IMR-90 (cell line): ENCODE data around the gene RSPO4. TPM values are rescaled to one million over a fixed set of nuclear protein-coding genes. Genes with fewer than 3 reads are reported as not detected.

Source experiments
- ATAC-seq: fragments of 200-7000 bp; cut with Tn5 transposase; 2 replicates; pipeline ENCODE4 v1.9.1; 2020; ENCODE audit warnings: low read depth, mild to moderate bottlenecking, moderate library complexity
- BruUV-seq: library from RNA; stranded (reverse); fragments of 400-500 nt; replicated peaks from 2 replicates; lab custom pipeline; 2021; lab: Mats Ljungman, UMichigan
- CTCF ChIA-PET: fragments of 300-600 bp; formaldehyde crosslinking; extraction: SDS; loops from one replicate; lab custom pipeline; 2021; ENCODE audit warnings: antibody characterized with exemption; lab: Yijun Ruan, JAX
- POLR2A ChIA-PET: fragments of 300-600 bp; sonication (Branson Sonifier 250); formaldehyde crosslinking; loops from one replicate; lab custom pipeline; 2022; ENCODE audit warnings: antibody characterized with exemption; ENCODE audit not compliant: unreplicated experiment; lab: Charles Lee
- DNase-seq: peaks from one replicate; pipeline ENCODE4 v3.0.0; 2013
- H2AFZ ChIP-seq: replicated peaks from 2 replicates; pipeline ENCODE3; 2013; ENCODE audit warnings: low read length, mild to moderate bottlenecking; ENCODE audit not compliant: poor library complexity
- H2AK5ac ChIP-seq: 2 replicates; pipeline ENCODE4 v1.6.1; 2013; ENCODE audit warnings: low read depth, low read length, inconsistent platforms
- H2AK9ac ChIP-seq: replicated peaks from 2 replicates; pipeline ENCODE3; 2013; ENCODE audit warnings: mild to moderate bottlenecking, low read depth, low read length, moderate library complexity; ENCODE audit not compliant: poor library complexity
- H2BK120ac ChIP-seq: 2 replicates; pipeline ENCODE4 v1.6.1; 2013; ENCODE audit warnings: low read depth, low read length, inconsistent platforms
- H2BK15ac ChIP-seq: 3 replicates; pipeline ENCODE4 v1.6.1; 2013; ENCODE audit warnings: low read depth, low read length, inconsistent platforms
- H2BK20ac ChIP-seq: 2 replicates; pipeline ENCODE4 v1.6.1; 2013; ENCODE audit warnings: low read depth, mild to moderate bottlenecking, inconsistent platforms, low read length, moderate library complexity
- H2BK5ac ChIP-seq: 2 replicates; pipeline ENCODE4 v1.6.1; 2013; ENCODE audit warnings: mild to moderate bottlenecking, low read depth, low read length, inconsistent platforms; ENCODE audit not compliant: poor library complexity, severe bottlenecking
- H3K14ac ChIP-seq: replicated peaks from 2 replicates; pipeline ENCODE4 v1.6.1; 2013; ENCODE audit warnings: low read depth, low read length, inconsistent platforms
- H3K18ac ChIP-seq: 2 replicates; pipeline ENCODE4 v1.6.1; 2013; ENCODE audit warnings: low read depth, low read length, control low read depth
- H3K23ac ChIP-seq: 2 replicates; pipeline ENCODE4 v1.6.1; 2013; ENCODE audit warnings: low read depth, low read length, inconsistent platforms
- H3K27ac ChIP-seq: 2 replicates; pipeline ENCODE4 v1.5.1; 2013; ENCODE audit warnings: mild to moderate bottlenecking, control low read depth, low read length; ENCODE audit not compliant: insufficient read depth
- H3K27me3 ChIP-seq: 2 replicates; pipeline ENCODE4 v1.6.1; 2013; ENCODE audit warnings: low read length; ENCODE audit not compliant: control insufficient read depth, insufficient read depth
- H3K36me3 ChIP-seq: 2 replicates; pipeline ENCODE4 v1.6.1; 2013; ENCODE audit warnings: low read length, mixed read lengths; ENCODE audit not compliant: control insufficient read depth, insufficient read depth
- H3K4ac ChIP-seq: 2 replicates; pipeline ENCODE4 v1.6.1; 2013; ENCODE audit warnings: low read depth, low read length, inconsistent platforms
- H3K4me1 ChIP-seq: 2 replicates; pipeline ENCODE4 v1.6.1; 2013; ENCODE audit warnings: low read length, mixed read lengths; ENCODE audit not compliant: control insufficient read depth, insufficient read depth
- H3K4me2 ChIP-seq: 2 replicates; pipeline ENCODE4 v1.6.1; 2013; ENCODE audit warnings: low read depth, mild to moderate bottlenecking, control low read depth, low read length, moderate library complexity
- H3K4me3 ChIP-seq: 2 replicates; pipeline ENCODE4 v1.5.1; 2013; ENCODE audit warnings: low read depth, mild to moderate bottlenecking, control low read depth, low read length, moderate library complexity; ENCODE audit not compliant: insufficient read depth
- H3K56ac ChIP-seq: 2 replicates; pipeline ENCODE4 v1.6.1; 2013; ENCODE audit warnings: low read length, inconsistent platforms; ENCODE audit not compliant: insufficient read depth; ENCODE audit errors: extremely low read depth
- H3K79me1 ChIP-seq, 2 experiments: 2 replicates each; pipeline ENCODE4 v1.6.1; 2013; ENCODE audit warnings: low read length in 2 of 2, inconsistent platforms in 1 of 2, low read depth in 1 of 2
- H3K9ac ChIP-seq: 2 replicates; pipeline ENCODE4 v1.6.1; 2013; ENCODE audit warnings: low read depth, low read length, control low read depth
- H3K9me1 ChIP-seq: 2 replicates; pipeline ENCODE4 v1.6.1; 2013; ENCODE audit warnings: low read length, inconsistent platforms; ENCODE audit not compliant: insufficient read depth
- H3K9me3 ChIP-seq: 2 replicates; pipeline ENCODE4 v1.6.1; 2013; ENCODE audit warnings: low read length; ENCODE audit not compliant: control insufficient read depth, insufficient read depth
- H4K20me1 ChIP-seq: 2 replicates; pipeline ENCODE4 v1.6.1; 2013; ENCODE audit warnings: low read length, inconsistent platforms; ENCODE audit not compliant: insufficient read depth
- H4K5ac ChIP-seq: 2 replicates; pipeline ENCODE4 v1.6.1; 2013; ENCODE audit warnings: mild to moderate bottlenecking, low read depth, low read length, control low read depth
- H4K8ac ChIP-seq, 2 experiments: 2 replicates each; pipeline ENCODE4 v1.6.1; 2013; ENCODE audit warnings: low read depth in 2 of 2, low read length in 2 of 2, control low read depth in 1 of 2, inconsistent platforms in 1 of 2
- H4K91ac ChIP-seq: 2 replicates; pipeline ENCODE4 v1.6.1; 2013; ENCODE audit warnings: low read depth, low read length, inconsistent platforms; ENCODE audit not compliant: insufficient read depth
- ELK1 ChIP-seq: fragments of 150-350 bp; IDR thresholded peaks from 2 replicates; pipeline ENCODE4 v1.6.1; 2016; ENCODE audit warnings: low read depth, mild to moderate bottlenecking, low read length, moderate library complexity, borderline replicate concordance
- MAFK ChIP-seq: IDR thresholded peaks from 2 replicates; pipeline ENCODE4 v1.6.1; 2012; ENCODE audit warnings: low read depth, low read length, improper control_type of control experiment
- MAZ ChIP-seq: IDR thresholded peaks from 2 replicates; pipeline ENCODE4 v1.6.1; 2012; ENCODE audit warnings: low read depth, mild to moderate bottlenecking, low read length, improper control_type of control experiment, moderate library complexity, borderline replicate concordance
- RCOR1 ChIP-seq: IDR thresholded peaks from 2 replicates; pipeline ENCODE4 v1.6.1; 2012; ENCODE audit warnings: mild to moderate bottlenecking, low read length, improper control_type of control experiment; ENCODE audit not compliant: insufficient replicate concordance
- USF2 ChIP-seq: fragments of 150-350 bp; IDR thresholded peaks from 2 replicates; pipeline ENCODE4 v1.6.1; 2017; ENCODE audit warnings: mild to moderate bottlenecking, antibody characterized with exemption, low read length, low read depth
- WGBS, 2 experiments: methylation state at CpG; one replicate each; pipeline versions ENCODE4 v1.1.5 to v1.1.7; 2013; ENCODE audit warnings: missing lambda C conversion rate in 2 of 2; ENCODE audit not compliant: insufficient read length in 1 of 2; ENCODE audit errors: extremely low coverage in 2 of 2; 5-methylcytosine and 5-hydroxymethylcytosine counted together
- dilution Hi-C: fragments of 300-500 bp; cut with HindIII; formaldehyde crosslinking; loops from one replicate; pipeline ENCODE4 v1.14.3; 2018; ENCODE audit warnings: low sequenced_read_pairs; ENCODE audit not compliant: unreplicated experiment
- in situ Hi-C: fragments of 300-500 bp; cut with MboI; formaldehyde crosslinking; loops from 3 replicates; pipeline ENCODE4 v1.14.3; 2019; ENCODE audit warnings: low sequenced_read_pairs, inconsistent platforms, mixed read lengths
- intact Hi-C: fragments of 100-400 bp; cut with micrococcal nuclease; formaldehyde crosslinking; loops from 2 replicates; pipeline ENCODE4 v1.10.0; 2022
- polyA plus RNA-seq, 3 experiments: library from polyadenylated mRNA; depleted of rRNA; stranded (reverse); fragments of >200 nt; gene quantifications; 2 replicates each; pipeline ENCODE4 v1.2.3, GENCODE V29; 2012; ENCODE audit warnings: low replicate concordance in 1 of 3
- total RNA-seq: library from RNA; depleted of rRNA; stranded (reverse); fragments of >200 nt; gene quantifications from 2 replicates; pipeline ENCODE4 v1.2.3, GENCODE V29; 2012
- TF ChIP-seq, protein P1 (sequence below): conservative IDR thresholded peaks from 2 replicates; pipeline ENCODE4 v1.5.1; 2012; ENCODE audit warnings: mild to moderate bottlenecking, low read depth, low read length, improper control_type of control experiment

The RSPO4 gene
- total and polyA plus RNA-seq, 2 of the 4 experiments (the other 2 are of a cell fraction): not detected

DNA sequence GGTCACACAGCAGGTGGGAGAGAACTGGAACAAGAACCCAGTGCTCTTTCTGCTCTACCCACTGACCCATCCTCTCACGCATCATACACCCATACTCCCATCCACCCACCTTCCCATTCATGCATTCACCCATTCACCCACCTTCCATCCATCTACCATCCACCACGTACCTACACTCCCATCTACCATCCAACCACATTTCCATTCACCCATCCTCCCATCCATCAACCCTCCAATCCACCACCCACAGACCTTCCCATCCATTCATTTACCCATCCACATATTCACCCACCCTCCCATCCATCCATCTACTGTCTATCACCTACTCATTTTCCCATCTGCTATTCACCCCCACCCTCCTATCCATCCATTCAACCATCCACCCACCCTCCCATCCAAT, 17.2 kb upstream of the RSPO4 start:
- Histone ChIP-seq H3K23ac (no peak overlapping the region), H3K9me1 (no peaks in the 10 kb centered on the region), H4K8ac (no peak overlapping the region), H3K4me2 (no peak overlapping the region), H3K56ac (no peak overlapping the region), H3K18ac (no peak overlapping the region), H2AFZ (no peak overlapping the region), H2BK5ac (no peak overlapping the region), H2BK15ac (no peak overlapping the region), H2BK120ac (no peak overlapping the region), H3K9ac (no peak overlapping the region), H3K27ac (no peak overlapping the region), H3K27me3 (no peaks in the 10 kb centered on the region; the same call in 1 of the 2 replicates), H4K5ac (no peak overlapping the region), H2BK20ac (no peak overlapping the region), H3K14ac (no peak overlapping the region), H2AK5ac (no peak overlapping the region), H4K20me1 (no peaks in the 10 kb centered on the region), H3K9me3 (no peaks in the 10 kb centered on the region), H3K4me1 (no peaks in the 10 kb centered on the region), H2AK9ac (no peak overlapping the region), H3K36me3 (no peaks in the 10 kb centered on the region), H3K4ac (no peak overlapping the region), H3K4me3 (no peak overlapping the region), H4K91ac (no peak overlapping the region), H3K79me1 (no peaks in the 10 kb centered on the region)
- BruUV-seq: no TSS peak
- DNase-seq (no peak), ATAC-seq (no peak)
- intact Hi-C loops: no loop called here
- dilution Hi-C loops: no loop called here
- POLR2A ChIA-PET: no interaction called here
- CTCF ChIA-PET: no interaction called here
- TF ChIP-seq USF2 (no peak), MAFK (no peak), MAZ (no peak), ELK1 (no peak), RCOR1 (no peak)
- TF ChIP-seq, protein P1, sequence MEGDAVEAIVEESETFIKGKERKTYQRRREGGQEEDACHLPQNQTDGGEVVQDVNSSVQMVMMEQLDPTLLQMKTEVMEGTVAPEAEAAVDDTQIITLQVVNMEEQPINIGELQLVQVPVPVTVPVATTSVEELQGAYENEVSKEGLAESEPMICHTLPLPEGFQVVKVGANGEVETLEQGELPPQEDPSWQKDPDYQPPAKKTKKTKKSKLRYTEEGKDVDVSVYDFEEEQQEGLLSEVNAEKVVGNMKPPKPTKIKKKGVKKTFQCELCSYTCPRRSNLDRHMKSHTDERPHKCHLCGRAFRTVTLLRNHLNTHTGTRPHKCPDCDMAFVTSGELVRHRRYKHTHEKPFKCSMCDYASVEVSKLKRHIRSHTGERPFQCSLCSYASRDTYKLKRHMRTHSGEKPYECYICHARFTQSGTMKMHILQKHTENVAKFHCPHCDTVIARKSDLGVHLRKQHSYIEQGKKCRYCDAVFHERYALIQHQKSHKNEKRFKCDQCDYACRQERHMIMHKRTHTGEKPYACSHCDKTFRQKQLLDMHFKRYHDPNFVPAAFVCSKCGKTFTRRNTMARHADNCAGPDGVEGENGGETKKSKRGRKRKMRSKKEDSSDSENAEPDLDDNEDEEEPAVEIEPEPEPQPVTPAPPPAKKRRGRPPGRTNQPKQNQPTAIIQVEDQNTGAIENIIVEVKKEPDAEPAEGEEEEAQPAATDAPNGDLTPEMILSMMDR: no peak
- in situ Hi-C loops: no loop called here
- 19% methylated on average over 2 of the region's 2 CpGs; no CpG with 5 or more reads in 1 of the 2 experiments for WGBS, 2 experiments
